ENCODE measurements around the gene FHIT.

The FHIT gene

GRCh38 chr3:61251174-61251972 lies at the start of gene FHIT:
TSS of gene FHIT (minus strand) at chr3:61251452.
- peak; percentile 90 for DNase-seq (ENCODE audit: low spot score)

DNA sequence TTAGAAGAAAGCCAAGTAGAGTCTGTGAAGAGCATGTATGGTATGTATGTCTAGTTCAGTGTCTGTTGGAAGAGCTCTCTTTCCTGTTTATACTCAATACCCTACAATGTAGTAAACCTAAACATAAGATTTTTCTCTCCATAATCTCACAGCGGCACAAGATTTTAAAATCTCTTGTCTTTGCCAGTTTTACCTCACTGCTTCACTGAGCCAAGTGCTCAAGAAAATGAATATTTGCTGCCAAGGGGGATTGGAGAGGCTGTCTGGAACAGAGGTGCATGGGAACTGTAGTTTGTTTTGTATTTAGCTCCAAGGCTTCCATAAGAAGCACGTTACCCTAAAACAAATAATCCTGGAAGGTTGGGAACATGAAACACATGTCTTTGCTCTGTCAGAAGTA lies 49.5 kb upstream of the FHIT start:
- no peak for DNase-seq (ENCODE audit: low spot score)

- DNase-seq (ENCODE audit: low spot score), result no peak
Observed at GRCh38 chr3:61300006-61300380, 48.7 kb upstream of the FHIT start.

DNA sequence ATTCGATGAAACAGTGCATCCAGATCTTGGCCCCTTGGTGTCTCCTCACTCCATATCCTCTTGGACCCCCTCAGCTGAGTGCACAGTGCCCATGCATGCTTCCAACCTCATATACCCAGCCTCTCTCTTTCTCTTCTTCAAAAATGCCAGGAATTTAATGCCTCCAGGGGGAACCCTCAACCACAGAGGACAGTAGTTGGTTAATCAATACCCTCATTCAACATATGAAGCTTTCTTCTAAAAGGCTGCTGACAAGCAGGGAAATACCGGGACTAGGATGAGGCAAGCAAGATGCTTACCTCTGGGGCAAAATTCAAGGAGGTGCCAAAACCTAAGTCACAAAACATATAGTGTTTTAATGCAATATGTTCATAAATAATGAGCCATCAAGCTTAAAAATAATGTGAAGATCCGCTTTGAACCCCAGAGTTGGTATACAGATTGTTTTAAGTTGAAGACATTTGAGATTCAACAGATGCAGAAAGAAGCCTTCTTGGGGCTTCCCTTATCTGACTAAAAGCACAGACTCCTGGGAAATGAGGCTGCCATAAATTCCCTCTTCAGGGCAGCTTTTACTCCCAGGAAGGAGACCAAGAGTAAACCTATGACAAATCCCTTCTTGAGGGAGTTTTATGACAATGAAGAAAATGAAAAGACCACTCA lies 48.2 kb upstream of the FHIT start:
- DNase-seq (ENCODE audit: low spot score), result no peak

DNA sequence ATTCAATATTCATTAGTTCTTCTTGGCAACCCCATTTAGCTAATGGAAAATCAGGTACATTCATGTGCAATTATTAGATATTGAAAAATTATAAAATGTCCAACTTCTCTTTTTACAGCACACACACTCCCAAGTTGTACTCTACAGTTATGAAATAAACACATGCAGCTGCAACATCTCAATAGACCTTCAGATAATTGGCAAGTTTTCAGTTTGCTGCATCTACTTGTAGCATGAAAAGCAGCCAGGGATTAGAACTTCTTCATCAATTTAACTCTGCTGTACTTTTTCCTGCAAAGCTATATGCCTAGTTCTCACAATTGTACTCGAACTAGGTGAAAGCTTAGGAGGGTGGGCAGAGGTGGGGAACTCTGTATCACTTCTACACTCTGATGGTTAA lies 46.6 kb upstream of the FHIT start:
- DNase-seq (ENCODE audit: low spot score), result no peak

DNA sequence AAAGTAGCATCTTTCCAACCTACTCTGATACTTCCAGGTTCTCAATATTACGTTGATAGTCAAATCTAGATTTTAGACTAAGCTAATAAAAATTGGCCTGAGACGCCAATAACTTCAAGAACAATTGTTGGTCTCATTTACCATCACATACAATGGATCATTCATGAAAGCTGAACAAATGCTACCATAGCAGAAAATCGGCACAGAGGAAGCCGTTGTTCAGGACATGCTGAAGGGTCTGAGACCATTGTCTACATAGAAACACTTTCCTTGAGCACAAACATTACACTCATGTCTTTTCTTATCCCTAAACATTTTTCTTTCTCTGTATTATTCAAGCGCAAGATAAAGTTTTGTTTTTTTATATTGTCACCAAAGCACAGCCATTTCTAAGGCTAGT lies 37.2 kb upstream of the FHIT start:
- no peak for DNase-seq (ENCODE audit: low spot score)

DNA sequence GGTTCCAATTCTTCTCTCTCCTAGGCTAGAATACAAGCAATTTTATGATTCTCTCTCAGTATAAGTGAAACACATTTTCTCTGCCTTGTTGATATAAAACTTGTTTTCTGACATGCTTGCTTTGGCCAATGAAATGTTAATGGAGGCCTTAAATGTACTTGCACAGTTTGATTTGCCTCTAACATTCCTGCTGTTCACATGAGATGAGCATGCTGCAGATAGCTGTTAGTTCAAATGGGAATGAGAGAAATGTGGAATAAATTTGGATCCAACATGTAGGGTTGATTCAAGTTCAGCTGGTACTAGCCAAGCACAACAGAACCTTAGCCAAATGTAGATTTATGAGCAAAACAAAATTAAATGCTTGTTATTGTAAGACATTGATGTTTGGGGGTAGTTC lies 32.6 kb upstream of the FHIT start:
- no peak for DNase-seq (ENCODE audit: low spot score)

DNA sequence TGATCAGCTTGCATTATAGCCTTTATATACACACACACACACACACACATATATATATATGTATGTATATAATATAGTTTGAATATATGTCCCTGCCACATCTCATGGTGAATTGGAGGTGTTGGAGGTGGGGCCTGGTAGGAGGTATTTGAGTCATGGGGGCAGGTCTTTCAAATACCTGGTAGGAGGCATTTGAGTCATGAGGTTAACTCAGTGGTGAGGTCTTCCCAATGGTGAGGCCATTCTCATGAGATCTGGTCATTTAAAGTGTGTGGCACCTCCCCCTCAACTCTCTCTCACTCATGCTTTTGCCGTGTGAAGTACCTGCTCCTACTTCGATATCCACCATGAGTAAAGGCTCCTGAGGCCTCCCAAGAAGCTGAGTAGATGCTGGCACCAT lies 27.5 kb upstream of the FHIT start:
- no peak for DNase-seq (ENCODE audit: low spot score)

GRCh38 chr3:61277411-61277810 lies 26.2 kb upstream of the FHIT start:
- no peak for DNase-seq (ENCODE audit: low spot score)

- DNase-seq (ENCODE audit: low spot score), result no peak
Observed at GRCh38 chr3:61269435-61269834, 18.2 kb upstream of the FHIT start.

- DNase-seq (ENCODE audit: low spot score), result no peak
Observed at GRCh38 chr3:61268644-61269043, 17.4 kb upstream of the FHIT start.

DNA sequence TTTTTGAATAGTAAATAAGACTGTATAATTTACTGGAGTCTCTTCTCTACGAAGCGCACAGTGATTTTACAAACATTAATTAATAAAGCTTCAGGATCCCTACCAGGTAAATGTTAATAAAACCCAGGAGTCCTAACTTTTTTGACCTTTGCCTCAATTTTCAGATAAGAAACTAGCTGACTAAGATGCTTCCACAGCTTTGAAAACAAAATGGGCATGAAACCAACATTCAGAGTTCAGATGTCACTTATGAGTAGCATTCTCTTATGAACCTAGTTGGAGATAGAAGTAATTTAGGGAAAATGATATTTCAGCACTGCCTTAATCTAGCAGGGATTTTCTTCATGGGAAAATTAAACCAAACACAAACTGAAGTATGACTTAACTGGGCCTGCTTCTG lies 13.0 kb upstream of the FHIT start:
- no peak for DNase-seq (ENCODE audit: low spot score)

DNA sequence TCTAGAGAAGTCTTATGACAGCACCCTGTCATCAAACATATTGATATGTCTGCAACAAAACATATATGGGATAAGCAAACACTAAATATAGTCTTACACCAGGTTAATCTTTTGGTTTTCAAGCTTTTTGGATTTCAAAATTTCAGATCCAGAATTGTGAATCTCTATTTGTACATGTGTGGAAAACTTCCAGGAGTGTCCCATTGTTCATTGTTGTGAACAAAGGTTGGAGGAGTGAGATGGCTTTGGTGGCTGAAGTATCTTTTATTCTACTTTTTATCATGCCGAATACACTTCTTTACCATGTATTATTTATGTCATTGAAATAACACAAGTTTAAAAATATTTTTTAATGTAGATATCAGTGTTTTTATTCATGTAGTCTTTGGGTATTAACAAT lies 5.9 kb upstream of the FHIT start:
- no peak for DNase-seq (ENCODE audit: low spot score)

GRCh38 chr3:61253756-61254155 lies 2.5 kb upstream of the FHIT start:
- no peak for DNase-seq (ENCODE audit: low spot score)

- DNase-seq (ENCODE audit: low spot score), result no peak
Observed at GRCh38 chr3:61252836-61253235, 1.6 kb upstream of the FHIT start.

GRCh38 chr3:61250784-61251173 lies 473 bp downstream of the FHIT start:
- DNase-seq (ENCODE audit: low spot score), result peak; percentile 30

DNA sequence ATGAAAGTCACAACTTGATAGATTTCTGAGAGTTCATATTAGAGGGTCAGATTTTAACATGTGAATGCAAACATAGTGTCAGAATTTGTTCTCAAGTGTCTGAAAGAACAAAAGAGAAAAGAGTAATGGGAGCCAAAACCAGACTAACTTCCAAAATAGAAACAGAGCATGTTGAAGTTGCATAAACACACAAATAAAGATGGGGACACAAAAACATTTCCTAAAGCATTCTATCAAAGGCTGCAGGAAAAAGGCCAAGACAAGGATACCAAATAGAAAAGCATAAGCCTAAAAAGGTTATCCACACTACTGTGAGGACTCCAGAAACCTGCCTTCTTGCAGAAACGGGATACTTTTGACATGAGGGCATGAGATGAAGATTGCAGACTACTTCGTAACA lies 2.8 kb downstream of the FHIT start:
- DNase-seq (ENCODE audit: low spot score), result no peak

DNA sequence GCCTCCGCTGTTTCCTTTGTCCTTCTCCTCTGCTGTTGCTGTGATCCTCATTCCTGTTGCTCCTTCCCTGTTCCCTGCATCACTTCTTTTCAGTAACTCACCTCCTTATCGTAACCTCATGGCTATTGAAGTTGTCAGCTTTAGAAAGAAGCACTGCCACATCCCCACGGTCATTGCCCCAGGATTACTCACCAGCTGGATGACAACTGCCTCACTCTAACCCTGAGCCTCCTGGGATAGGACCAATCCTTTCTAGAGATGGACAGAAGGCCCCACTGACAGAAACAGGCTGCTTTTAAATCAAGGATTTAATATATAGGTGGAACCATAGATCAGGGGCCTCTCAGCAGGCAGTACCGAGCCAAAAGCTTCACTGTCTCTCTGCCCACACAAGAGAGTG lies 4.1 kb downstream of the FHIT start:
- no peak for DNase-seq (ENCODE audit: low spot score)

- DNase-seq (ENCODE audit: low spot score), result no peak
Observed at GRCh38 chr3:61239871-61240270, 11.4 kb downstream of the FHIT start.

GRCh38 chr3:61237858-61238257 lies 13.4 kb downstream of the FHIT start:
- no peak for DNase-seq (ENCODE audit: low spot score)

DNA sequence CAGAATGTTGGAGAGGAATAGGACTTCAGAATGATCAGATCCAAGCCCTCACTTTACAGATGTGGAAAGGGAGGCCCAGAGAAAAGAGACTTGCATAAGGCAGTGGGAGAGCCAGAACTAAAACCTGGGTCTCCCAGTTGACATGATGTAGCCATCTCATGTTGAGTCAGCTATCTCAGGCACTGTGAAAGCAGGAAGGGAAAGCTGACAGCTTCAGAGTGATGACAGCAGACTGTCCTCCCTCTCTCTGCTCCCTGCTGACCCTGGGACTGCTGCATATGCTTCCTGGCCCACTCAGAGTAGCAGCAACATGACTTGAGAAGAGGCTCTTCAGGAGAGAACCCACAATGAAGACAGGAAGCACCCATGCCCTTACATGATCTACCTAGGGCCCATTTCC lies 14.7 kb downstream of the FHIT start:
- no peak for DNase-seq (ENCODE audit: low spot score)

DNA sequence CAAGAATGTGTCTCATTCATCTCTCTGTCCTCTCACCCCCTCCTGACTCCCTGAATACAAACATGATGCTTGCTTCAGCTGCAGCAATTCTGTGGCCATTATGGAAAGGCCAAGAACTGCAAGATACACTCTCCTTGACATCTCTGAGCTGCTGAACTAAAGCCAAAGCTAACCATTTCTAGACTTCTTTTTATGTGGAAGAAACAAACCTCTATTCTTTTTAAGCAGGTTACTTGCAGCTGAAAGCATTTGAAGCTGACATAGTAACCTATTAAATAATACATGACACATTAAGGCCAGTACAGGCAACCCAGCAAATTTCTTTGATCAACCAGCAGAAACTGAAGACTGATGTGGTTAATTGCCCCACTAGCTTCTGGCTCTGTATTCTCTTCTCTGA lies 17.5 kb downstream of the FHIT start:
- no peak for DNase-seq (ENCODE audit: low spot score)

GRCh38 chr3:61231693-61232092 lies 19.6 kb downstream of the FHIT start:
- DNase-seq (ENCODE audit: low spot score), result no peak

DNA sequence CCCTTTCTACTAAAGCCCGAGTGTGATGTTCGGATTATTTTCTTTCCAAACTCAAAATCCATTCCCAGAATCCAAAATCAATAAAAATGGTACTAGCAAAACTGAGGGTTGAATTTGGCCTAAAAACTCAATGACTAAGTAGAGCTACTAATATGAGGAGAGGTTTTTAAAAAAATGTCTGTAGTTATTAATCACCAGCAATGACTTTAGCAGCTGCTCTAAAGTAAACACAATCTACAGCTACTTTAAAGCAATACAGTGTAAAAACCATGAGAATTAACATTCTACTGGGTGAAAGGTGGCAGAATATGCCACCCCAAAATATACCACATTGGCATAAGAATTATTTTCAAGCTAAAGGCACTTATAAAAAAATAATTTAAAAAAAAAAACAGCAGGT lies 23.5 kb downstream of the FHIT start:
- DNase-seq (ENCODE audit: low spot score), result no peak
